GM21515 (cell line): Measurements from ENCODE around the gene EXOC3.
"Not testable (repeated sequence)": the region's sequence is repeated elsewhere in the genome, so short reads cannot be mapped to it uniquely, and the experiment has no call there.

ENCODE experiments used
- ATAC-seq: cut with Tn5 transposase; IDR thresholded peaks from one replicate; pipeline ENCODE4 v1.9.1; 2021; ENCODE audit not compliant: unreplicated experiment

Gene EXOC3

GRCh38 chr5:407051-407450, 35.9 kb upstream of the EXOC3 start:
- no peak for ATAC-seq

- no peak for ATAC-seq
Measured at GRCh38 chr5:407801-408268, 35.1 kb upstream of the EXOC3 start.

- no peak for ATAC-seq
Measured at GRCh38 chr5:410911-411517, 32.0 kb upstream of the EXOC3 start.

- no peak for ATAC-seq
Measured at GRCh38 chr5:411728-412127, 31.2 kb upstream of the EXOC3 start.

- not testable (repeated sequence) for ATAC-seq
Measured at GRCh38 chr5:414991-415927, 27.7 kb upstream of the EXOC3 start.

- ATAC-seq: no peak
Measured at GRCh38 chr5:415928-416635, 26.9 kb upstream of the EXOC3 start.

- ATAC-seq: no peak
Measured at GRCh38 chr5:416636-416960, 26.4 kb upstream of the EXOC3 start.

GRCh38 chr5:417301-418161, 25.4 kb upstream of the EXOC3 start:
- no peak for ATAC-seq

- ATAC-seq: no peak
Measured at GRCh38 chr5:418162-419121, 24.5 kb upstream of the EXOC3 start.

GRCh38 chr5:419970-420369, 23.0 kb upstream of the EXOC3 start:
- no peak for ATAC-seq

- no peak for ATAC-seq
Measured at GRCh38 chr5:420632-421286, 22.2 kb upstream of the EXOC3 start.

GRCh38 chr5:421287-421880, 21.6 kb upstream of the EXOC3 start:
- no peak for ATAC-seq

- no peak for ATAC-seq
Measured at GRCh38 chr5:421901-422300, 21.1 kb upstream of the EXOC3 start.

GRCh38 chr5:422323-423232, 20.4 kb upstream of the EXOC3 start:
- no peak for ATAC-seq

GRCh38 chr5:423233-423565, 19.8 kb upstream of the EXOC3 start:
- no peak for ATAC-seq

GRCh38 chr5:423626-424261, 19.2 kb upstream of the EXOC3 start:
- ATAC-seq: no peak

GRCh38 chr5:424301-425110, 18.5 kb upstream of the EXOC3 start:
- peak; percentile 79 for ATAC-seq
